MG63 (cell line): ENCODE data around the gene FOXK2. TPM values are rescaled to one million over a fixed set of nuclear protein-coding genes. Genes with fewer than 3 reads are reported as not detected.
A peak's percentile ranks its signal among the peaks of the same experiment; 100 is the strongest.

Experiments used
- DNase-seq: peaks from one replicate; pipeline ENCODE4 v3.0.0-alpha.2; 2020
- H3K27me3 ChIP-seq: fragments of 250-450 bp; sonication (Bioruptor Pico); 2 replicates; pipeline ENCODE4 v1.5.1; 2020; ENCODE audit warnings: mild to moderate bottlenecking, moderate library complexity
- H3K36me3 ChIP-seq: fragments of 250-450 bp; sonication (Bioruptor Pico); 2 replicates; pipeline ENCODE4 v1.5.1; 2020; ENCODE audit warnings: mild to moderate bottlenecking, moderate library complexity
- H3K4me3 ChIP-seq: fragments of 250-450 bp; sonication (Bioruptor Pico); 2 replicates; pipeline ENCODE4 v1.5.1; 2020; ENCODE audit warnings: mild to moderate bottlenecking, moderate library complexity
- H3K9me3 ChIP-seq: fragments of 250-450 bp; sonication (Bioruptor Pico); 2 replicates; pipeline ENCODE4 v1.5.1; 2020; ENCODE audit warnings: mild to moderate bottlenecking, moderate library complexity
- total RNA-seq: library from RNA; depleted of rRNA; stranded (reverse); fragments of >200 nt; shearing (Covaris generic); gene quantifications from 2 replicates; pipeline ENCODE4 v1.2.3, GENCODE V29; 2014; ENCODE audit warnings: low replicate concordance; rRNA removed

FOXK2 gene
- 42.6 and 48.5 TPM in 2 replicates for total RNA-seq

GRCh38 chr17:82518826-82519810 lies at the start of gene FOXK2:
Gene FOXK2 (plus strand): TSS chr17:82519732. CDS start chr17:82519889, 157 bp downstream.
- Histone ChIP-seq H3K27me3 (no peaks in the 10 kb centered on the region), H3K36me3 (peaks cover 12% of the 10 kb centered on the region), H3K9me3 (peaks cover 5% of the 10 kb centered on the region), H3K4me3 (peak within 1 kb of the TSS; percentile 80)
- DNase-seq = peak; percentile 97

- Histone ChIP-seq H3K36me3 (peaks cover 52% of the 10 kb centered on the region), H3K27me3 (no peaks in the 10 kb centered on the region), H3K4me3 (no peak overlapping the region), H3K9me3 (no peaks in the 10 kb centered on the region)
- DNase-seq = no peak
Observed at GRCh38 chr17:82470065-82470464, 49.5 kb upstream of the FOXK2 start.

GRCh38 chr17:82474223-82475010 lies 45.1 kb upstream of the FOXK2 start:
- H3K9me3 ChIP-seq = no peaks in the 10 kb centered on the region
- H3K4me3 ChIP-seq = no peak overlapping the region
- peaks cover 54% of the 10 kb centered on the region for H3K36me3 ChIP-seq
- no peaks in the 10 kb centered on the region for H3K27me3 ChIP-seq
- no peak for DNase-seq

- no peaks in the 10 kb centered on the region for H3K9me3 ChIP-seq
- peaks cover 54% of the 10 kb centered on the region for H3K36me3 ChIP-seq
- no peaks in the 10 kb centered on the region for H3K27me3 ChIP-seq
- H3K4me3 ChIP-seq = no peak overlapping the region
- DNase-seq = no peak
Observed at GRCh38 chr17:82475458-82475857, 44.1 kb upstream of the FOXK2 start.

- H3K27me3 ChIP-seq = no peaks in the 10 kb centered on the region
- no peak for DNase-seq
- H3K4me3 ChIP-seq = no peak overlapping the region
- H3K9me3 ChIP-seq = no peaks in the 10 kb centered on the region
- peaks cover 48% of the 10 kb centered on the region for H3K36me3 ChIP-seq
Observed at GRCh38 chr17:82477934-82478333, 41.6 kb upstream of the FOXK2 start.

GRCh38 chr17:82479602-82480001 lies 39.9 kb upstream of the FOXK2 start:
- H3K9me3 ChIP-seq = no peaks in the 10 kb centered on the region
- H3K27me3 ChIP-seq = no peaks in the 10 kb centered on the region
- DNase-seq = no peak
- peaks cover 51% of the 10 kb centered on the region for H3K36me3 ChIP-seq
- H3K4me3 ChIP-seq = no peak overlapping the region

GRCh38 chr17:82480318-82480717 lies 39.2 kb upstream of the FOXK2 start:
- H3K9me3 ChIP-seq = no peaks in the 10 kb centered on the region
- no peak for DNase-seq
- H3K4me3 ChIP-seq = no peak overlapping the region
- H3K27me3 ChIP-seq = no peaks in the 10 kb centered on the region
- peaks cover 50% of the 10 kb centered on the region for H3K36me3 ChIP-seq

- Histone ChIP-seq H3K9me3 (no peaks in the 10 kb centered on the region), H3K36me3 (peaks cover 54% of the 10 kb centered on the region), H3K27me3 (no peaks in the 10 kb centered on the region), H3K4me3 (no peak overlapping the region)
- no peak for DNase-seq
Observed at GRCh38 chr17:82483204-82483660, 36.3 kb upstream of the FOXK2 start.

GRCh38 chr17:82483836-82484235 lies 35.7 kb upstream of the FOXK2 start:
- Histone ChIP-seq H3K27me3 (no peaks in the 10 kb centered on the region), H3K4me3 (no peak overlapping the region), H3K36me3 (peaks cover 55% of the 10 kb centered on the region), H3K9me3 (no peaks in the 10 kb centered on the region)
- DNase-seq = no peak

- Histone ChIP-seq H3K4me3 (no peak overlapping the region), H3K27me3 (no peaks in the 10 kb centered on the region), H3K36me3 (peaks cover 35% of the 10 kb centered on the region), H3K9me3 (no peaks in the 10 kb centered on the region)
- DNase-seq = no peak
Observed at GRCh38 chr17:82486231-82487094, 33.1 kb upstream of the FOXK2 start.

- Histone ChIP-seq H3K9me3 (no peaks in the 10 kb centered on the region), H3K27me3 (no peaks in the 10 kb centered on the region), H3K36me3 (peaks cover 35% of the 10 kb centered on the region), H3K4me3 (no peak overlapping the region)
- no peak for DNase-seq
Observed at GRCh38 chr17:82487910-82488309, 31.6 kb upstream of the FOXK2 start.

GRCh38 chr17:82489117-82489516 lies 30.4 kb upstream of the FOXK2 start:
- H3K9me3 ChIP-seq = no peaks in the 10 kb centered on the region
- no peaks in the 10 kb centered on the region for H3K27me3 ChIP-seq
- DNase-seq = peak; percentile 97
- H3K4me3 ChIP-seq = no peak overlapping the region
- H3K36me3 ChIP-seq = peaks cover 26% of the 10 kb centered on the region

GRCh38 chr17:82489851-82490511 lies 29.6 kb upstream of the FOXK2 start:
- no peaks in the 10 kb centered on the region for H3K9me3 ChIP-seq
- DNase-seq = no peak
- H3K36me3 ChIP-seq = peaks cover 17% of the 10 kb centered on the region
- H3K27me3 ChIP-seq = no peaks in the 10 kb centered on the region
- H3K4me3 ChIP-seq = no peak overlapping the region

GRCh38 chr17:82490512-82491195 lies 28.9 kb upstream of the FOXK2 start:
- no peaks in the 10 kb centered on the region for H3K27me3 ChIP-seq
- H3K9me3 ChIP-seq = no peaks in the 10 kb centered on the region
- H3K4me3 ChIP-seq = no peak overlapping the region
- no peak for DNase-seq
- H3K36me3 ChIP-seq = peaks cover 13% of the 10 kb centered on the region

GRCh38 chr17:82491196-82491530 lies 28.4 kb upstream of the FOXK2 start:
- Histone ChIP-seq H3K36me3 (peaks cover 12% of the 10 kb centered on the region), H3K9me3 (no peaks in the 10 kb centered on the region), H3K4me3 (no peak overlapping the region), H3K27me3 (no peaks in the 10 kb centered on the region)
- DNase-seq = no peak
